ENCODE results near the gene MTCH1.

MTCH1 gene

DNA sequence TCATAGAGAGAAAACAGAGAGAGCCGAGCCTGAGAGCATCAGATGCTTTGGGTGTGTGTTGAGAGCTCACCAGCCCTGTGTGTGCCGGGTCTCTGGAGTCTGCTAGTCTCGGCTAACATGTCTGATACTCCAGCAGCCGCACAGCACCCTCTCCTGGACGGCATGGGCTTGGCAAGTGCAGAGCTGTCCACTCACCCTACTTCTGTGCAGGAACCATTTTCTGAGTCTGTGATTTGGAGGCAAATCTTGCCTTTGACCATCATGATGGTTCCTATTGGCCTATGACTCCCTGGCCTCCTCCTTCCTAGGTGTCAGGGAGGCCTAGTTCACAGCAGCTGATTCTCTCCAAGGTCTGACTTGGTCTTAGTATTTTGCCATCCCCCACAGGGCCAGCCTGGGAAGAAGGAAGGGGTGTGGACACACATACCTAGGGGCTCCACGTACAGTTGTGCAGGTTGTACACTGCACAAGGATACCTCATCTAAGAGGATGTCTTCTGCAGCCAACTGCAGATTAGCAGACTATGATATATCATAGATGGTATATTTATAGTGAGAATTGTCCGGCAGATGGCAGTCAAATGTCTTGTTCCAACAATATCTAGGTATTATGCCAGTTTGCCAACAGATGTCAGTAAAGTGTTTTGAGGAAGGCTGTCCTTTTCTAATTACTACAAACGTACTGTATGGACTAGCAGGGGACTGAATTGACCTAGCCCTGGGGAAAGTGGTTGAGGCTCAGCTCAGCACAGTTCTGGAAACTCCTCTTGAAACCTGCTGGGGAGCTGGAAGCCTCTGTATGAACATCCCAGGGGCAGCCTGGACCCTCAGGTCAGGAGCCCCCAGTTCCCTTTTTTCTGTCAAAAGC, 32.4 kb upstream of the MTCH1 start:
- in situ Hi-C loops (cut with MboI; ENCODE audit: low pct_unique_long_range_greater_than_20kb, low sequenced_read_pairs) = no loop called here
- DNase-seq = peak; percentile 88

DNA sequence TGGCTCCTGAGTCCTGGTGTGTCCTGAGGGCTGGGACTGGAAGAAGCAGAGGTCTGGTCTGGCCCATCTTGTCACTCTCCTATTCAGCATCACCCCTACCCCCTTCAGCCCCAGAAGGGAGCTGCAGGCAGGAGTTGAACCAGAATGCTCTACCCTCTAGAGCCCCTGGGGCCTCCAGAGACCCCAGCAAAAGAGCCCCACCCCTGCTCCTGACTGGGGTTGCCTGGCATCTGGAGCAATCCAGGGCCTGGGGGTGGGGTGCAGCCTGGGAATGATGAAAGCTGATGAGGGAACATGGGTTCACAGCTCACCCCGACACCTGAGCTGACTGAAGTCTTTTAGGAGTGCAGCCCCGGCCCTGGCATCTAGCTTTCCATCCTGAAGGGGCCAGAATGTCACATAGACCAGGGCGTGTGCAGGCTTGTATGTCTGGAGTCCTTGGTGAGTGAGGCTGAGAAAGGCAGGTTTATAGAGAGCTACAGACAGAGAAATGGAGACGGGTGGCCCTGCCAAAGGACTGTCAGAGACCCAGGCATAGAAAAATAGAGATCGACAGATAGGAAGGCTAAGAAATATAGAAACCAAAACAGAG, 31.7 kb upstream of the MTCH1 start:
- in situ Hi-C loops (cut with MboI; ENCODE audit: low pct_unique_long_range_greater_than_20kb, low sequenced_read_pairs) = no loop called here
- DNase-seq = no peak

DNA sequence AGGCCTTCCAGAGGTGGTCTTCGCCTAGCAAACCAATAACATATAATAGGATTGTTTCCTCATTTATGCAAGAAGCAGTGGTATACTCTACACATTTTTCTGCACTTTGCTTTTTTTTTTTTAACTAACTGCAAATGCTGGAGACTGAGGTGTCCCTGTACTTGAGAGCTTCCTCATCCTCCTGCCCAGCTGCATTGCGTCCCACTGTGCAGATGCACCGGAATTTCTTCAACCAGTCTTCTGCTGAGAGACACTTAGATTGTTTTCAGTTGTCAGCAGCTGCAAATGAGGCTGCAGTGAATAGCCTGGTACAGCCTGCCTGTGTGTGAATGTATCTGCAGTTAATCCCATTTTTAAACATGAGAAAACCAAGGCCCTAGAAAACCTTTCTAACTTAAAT, 31.0 kb upstream of the MTCH1 start:
- in situ Hi-C loops (cut with MboI; ENCODE audit: low pct_unique_long_range_greater_than_20kb, low sequenced_read_pairs) = no loop called here
- no peak for DNase-seq

DNA sequence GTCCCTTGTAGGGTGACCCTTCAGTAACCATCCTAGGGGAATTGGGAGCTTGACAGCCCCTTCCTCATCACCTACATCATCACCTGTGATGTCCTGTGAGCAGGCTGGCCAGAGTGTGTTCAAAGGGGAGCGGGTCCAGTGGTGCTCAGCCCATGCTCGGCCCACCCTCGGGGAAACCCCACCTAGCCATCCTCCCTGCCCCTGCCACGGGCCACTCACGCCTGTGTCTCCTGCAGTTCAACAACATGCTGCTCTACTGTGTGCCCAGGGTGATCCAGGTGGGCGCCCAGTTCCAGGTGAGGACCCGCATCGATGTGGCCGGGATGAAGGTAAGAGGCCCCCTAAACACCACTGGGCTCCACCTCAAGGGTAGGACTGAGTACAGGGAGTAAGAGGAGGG, 29.5 kb upstream of the MTCH1 start:
- in situ Hi-C loops (cut with MboI; ENCODE audit: low pct_unique_long_range_greater_than_20kb, low sequenced_read_pairs) = no loop called here
- no peak for DNase-seq

DNA sequence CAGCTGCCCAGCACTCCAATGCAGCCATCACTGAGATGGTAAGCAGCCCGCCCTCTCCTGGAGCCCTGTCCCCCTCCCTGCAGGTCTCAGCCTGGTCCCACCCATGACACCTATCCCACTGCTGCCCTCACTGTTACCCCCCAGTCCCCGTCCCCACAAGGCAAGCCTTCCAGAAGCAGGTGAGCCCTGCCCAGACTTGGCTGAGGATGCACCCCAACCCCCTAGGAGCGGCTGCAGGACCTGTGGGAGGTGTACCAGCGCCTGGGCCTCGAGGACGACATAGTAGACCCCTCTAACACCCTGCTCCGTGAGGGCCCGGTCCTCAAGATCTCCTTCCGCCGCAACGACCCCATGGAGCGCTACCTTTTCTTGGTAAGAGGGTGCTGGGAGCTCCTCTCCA, 28.7 kb upstream of the MTCH1 start:
- in situ Hi-C loops (cut with MboI; ENCODE audit: low pct_unique_long_range_greater_than_20kb, low sequenced_read_pairs) = no loop called here
- no peak for DNase-seq

DNA sequence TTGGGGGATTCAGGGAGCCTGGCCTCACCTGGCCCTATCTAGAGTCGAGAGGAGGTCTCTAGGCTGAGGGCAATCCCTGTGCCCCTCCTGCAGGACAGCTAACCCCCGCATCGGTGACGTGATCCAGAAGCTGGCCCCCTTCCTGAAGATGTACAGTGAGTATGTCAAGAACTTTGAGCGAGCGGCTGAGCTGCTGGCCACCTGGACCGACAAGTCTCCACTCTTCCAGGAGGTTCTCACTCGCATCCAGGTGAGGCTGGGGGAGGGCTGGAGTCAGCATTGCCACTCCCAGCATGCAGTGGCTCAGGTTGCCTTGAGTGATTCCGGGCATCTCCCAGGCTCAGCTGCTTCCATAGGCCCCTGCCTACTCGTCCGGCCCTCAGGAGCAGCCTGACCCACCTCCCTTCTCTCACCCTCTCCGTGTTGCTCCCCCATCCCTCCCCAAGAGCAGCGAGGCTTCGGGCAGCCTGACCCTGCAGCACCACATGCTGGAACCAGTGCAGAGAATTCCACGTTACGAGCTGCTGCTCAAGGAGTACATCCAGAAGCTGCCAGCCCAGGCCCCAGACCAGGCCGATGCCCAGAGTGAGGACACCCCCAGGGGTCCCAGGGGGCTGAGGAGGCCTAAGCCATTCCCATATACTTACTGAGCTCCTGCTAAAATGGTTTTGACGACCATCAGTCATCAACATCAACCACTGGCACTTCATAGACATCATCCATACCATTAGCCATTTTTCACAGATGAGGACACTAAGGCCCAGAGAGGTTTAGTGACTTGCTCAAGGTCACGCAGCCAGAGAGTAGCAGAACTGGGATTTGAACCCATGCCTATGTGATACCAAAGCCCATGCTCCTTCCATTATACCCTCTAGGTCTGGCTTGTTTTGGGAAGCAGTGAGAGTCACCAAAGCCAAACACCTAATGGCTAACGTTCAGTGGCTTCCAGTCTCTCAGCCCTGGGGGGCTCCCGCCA, 27.8 kb upstream of the MTCH1 start:
- in situ Hi-C loops (cut with MboI; ENCODE audit: low pct_unique_long_range_greater_than_20kb, low sequenced_read_pairs) = no loop called here
- DNase-seq = no peak

DNA sequence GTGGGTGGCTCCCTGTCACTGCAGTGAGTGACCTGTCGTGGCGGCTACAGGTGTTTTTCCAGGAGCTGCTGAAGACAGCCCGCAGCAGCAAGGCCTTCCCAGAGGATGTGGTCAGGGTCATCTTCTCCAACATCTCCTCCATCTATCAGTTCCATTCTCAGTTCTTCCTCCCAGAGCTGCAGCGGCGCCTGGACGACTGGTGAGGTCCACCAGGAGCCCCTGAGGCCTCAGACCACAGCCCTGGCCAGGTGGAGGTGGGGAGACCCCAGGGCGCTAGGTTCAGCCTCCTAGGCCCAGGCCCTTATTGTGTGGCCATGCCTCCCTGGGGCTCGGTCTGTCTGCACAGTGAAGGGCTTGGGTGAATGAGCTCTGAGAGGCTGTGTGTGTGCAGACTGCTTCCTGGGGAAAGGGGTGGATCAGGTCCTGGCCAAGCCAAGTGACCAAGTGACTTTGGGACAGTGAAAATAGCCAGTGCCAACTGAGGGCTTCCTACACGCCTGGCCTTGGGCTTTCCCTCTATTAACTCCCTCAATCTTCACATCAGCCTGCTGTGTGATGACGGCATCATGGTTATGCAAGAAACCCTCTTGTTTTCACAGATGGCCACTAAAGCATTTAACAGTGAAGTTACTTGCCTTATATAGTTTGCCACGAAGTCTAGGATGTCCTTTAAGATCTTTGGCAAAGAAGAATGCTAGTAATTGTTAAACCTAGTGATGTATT, 25.8 kb upstream of the MTCH1 start:
- no peak for DNase-seq
- in situ Hi-C loops (cut with MboI; ENCODE audit: low pct_unique_long_range_greater_than_20kb, low sequenced_read_pairs) = no loop called here

DNA sequence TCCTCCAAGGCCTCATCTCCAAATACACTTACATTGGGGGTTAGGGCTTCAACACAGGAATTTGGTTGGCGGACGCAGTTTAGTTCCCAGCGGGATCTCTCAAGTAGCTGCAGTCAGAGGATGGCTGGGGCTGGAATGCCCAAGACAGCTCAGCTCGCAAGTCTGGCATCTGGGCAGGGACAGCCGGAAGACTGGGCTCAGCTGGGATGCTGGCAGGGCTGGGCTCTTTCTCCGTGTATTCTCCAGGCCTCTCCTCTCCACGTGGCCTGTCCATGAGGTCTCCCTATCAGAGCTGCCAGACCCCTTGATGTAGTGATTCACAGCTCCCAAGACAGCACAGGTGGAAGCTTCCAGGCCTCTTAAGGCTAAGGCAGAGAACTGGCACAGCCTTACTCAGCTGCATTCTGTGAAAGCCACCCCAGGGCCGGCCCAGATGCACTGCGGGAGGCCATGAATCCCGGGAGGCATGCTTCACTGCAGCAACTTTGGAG, 24.5 kb upstream of the MTCH1 start:
- no peak for DNase-seq
- in situ Hi-C loops (cut with MboI; ENCODE audit: low pct_unique_long_range_greater_than_20kb, low sequenced_read_pairs) = no loop called here

DNA sequence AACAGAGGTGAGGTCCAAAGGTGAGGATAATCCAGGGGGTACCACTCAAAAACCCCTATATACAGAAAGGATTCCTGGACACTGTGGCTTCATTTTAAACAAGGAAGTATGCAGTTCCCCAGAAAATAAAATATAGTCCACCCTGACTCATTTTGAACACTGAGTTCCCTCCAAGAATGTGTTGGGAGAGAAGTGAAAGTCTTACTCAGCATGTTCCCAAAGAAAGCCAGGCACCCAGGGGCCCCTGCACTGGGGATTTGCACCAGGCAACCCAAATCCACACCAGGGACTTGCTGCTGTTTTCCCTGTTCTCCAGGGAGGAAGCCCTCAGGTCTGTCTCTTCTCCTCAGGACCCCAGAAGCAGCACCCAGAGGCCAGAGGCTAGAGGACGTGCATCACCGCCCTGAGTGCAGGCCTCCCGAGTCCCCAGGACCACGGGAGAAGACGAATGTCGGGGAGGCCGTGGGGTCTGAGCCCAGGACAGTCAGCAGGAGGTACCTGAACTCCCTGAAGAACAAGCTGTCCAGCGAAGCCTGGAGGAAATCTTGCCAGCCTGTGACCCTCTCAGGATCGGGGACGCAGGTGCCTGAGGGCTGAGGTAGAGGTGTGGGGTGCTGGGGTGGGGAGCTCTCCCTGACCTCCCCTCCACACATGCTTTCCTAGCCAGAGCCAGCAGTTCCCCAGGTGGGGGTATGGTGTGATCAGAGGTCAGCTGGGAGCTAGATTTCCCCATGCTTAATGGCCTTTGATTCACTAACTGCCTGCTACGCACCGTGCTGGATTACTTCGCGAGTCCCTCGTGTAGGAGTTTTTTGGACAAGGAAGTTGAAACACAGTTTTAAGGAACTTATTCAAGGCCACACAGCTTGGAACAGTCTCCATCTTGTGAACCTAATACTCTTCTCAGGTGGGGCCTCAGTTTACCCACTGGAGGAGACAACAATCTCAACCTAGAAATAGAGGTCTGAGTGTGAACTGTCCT, 22.8 kb upstream of the MTCH1 start:
- in situ Hi-C loops (cut with MboI; ENCODE audit: low pct_unique_long_range_greater_than_20kb, low sequenced_read_pairs) = loop anchor here (10.0 kb wide), 1 partner anchor 234 kb away; no protein-coding TSS in a partner anchor
- no peak for DNase-seq

DNA sequence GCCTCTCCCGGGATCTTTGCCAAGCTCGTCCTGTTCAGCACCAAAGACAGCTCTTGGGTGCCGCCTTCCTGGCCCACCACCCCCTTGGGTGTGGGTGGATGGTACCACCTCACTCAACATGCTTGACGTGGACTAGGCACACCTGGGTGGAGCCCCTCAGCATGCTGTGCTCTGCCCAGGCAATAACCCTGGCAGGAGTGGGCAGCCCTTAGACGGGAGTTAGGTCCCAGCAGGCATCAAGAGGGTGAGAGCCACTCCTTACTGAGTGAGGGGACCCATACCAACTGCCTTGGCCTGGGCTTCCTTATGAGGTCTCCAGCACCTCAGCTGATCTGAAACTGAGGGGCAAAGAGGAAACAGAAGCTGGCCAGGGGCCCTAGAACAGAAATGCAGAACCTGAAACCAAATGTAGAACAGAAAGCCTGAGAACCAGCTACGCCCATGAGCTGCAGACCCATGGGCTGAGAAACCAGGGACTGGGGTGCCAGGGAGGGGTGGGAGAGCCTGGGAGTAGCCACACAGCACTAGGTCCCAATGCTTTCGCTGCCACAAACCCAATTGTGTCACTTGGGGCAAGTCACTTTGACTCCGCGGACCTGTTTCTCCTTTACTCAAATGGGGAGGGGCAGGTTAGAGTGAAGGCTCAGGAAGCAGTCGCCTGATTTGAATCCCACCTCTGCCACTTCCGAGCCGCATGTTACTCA, 21.5 kb upstream of the MTCH1 start:
- in situ Hi-C loops (cut with MboI; ENCODE audit: low pct_unique_long_range_greater_than_20kb, low sequenced_read_pairs) = loop anchor here (10.0 kb wide), 1 partner anchor 233 kb away; no protein-coding TSS in a partner anchor
- no peak for DNase-seq

DNA sequence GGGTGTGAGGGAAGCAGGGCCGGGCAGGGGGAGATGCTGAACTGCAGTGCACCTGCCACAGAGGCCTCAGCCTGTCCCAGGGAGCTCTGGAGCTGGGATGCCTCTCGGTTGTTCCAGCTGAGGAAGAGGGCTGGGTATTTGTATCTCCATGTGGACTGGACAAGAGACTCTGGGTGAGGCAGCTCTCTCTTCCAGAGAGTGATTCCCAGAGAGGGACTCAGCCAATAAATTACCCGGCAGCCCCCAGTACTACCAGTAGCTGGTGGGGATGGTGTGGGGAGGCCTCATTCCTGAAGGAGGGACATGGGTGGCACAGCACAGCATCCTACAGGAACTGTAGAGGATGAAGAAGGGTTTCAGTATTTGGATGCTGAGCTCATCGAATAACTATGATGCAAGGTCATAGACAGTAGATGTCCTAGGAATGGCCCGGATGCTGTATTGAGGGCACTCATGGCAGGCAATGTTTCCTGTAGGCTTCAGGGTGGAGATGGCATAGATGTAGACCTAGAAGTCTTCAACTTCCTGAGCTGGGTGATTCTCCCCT, 20.9 kb upstream of the MTCH1 start:
- in situ Hi-C loops (cut with MboI; ENCODE audit: low pct_unique_long_range_greater_than_20kb, low sequenced_read_pairs) = loop anchor here (10.0 kb wide), 1 partner anchor 232 kb away; no protein-coding TSS in a partner anchor
- DNase-seq = no peak

DNA sequence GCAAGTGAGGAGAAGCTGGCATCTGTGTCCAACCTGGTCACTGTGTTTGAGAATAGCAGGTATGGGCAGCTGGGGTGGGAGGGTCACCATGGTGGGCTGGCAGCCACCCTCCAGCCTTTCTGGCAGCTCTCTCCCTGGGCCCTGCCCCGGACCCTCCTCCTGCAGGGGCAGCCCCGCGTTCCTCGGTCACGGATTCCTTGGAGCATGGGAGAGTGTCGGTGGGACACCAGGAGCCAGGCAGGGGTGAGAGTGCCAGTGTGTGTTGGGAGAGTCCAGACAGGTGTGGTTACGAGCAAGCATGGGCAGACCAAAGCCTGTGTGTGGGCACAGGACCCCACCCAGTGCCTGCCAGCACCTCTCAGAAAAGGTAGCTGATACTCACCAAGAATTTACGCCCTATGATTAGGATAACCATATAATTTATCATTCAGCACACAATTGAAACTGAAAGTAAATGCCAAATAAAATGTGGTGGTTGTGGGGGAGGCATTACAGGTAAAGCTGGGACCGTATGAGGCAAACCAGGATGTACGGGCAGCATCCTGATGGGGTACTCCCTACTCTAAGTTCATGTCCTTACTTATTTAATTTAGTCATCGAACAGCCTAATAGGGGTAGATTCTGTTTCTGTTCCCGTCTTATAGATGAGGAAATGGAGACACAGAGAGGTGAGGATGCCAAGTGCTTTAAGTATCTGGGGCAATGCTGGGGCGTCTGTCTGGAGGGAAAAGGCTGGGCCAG, 20.0 kb upstream of the MTCH1 start:
- in situ Hi-C loops (cut with MboI; ENCODE audit: low pct_unique_long_range_greater_than_20kb, low sequenced_read_pairs) = loop anchor here (10.0 kb wide), 1 partner anchor 231 kb away; no protein-coding TSS in a partner anchor
- no peak for DNase-seq

DNA sequence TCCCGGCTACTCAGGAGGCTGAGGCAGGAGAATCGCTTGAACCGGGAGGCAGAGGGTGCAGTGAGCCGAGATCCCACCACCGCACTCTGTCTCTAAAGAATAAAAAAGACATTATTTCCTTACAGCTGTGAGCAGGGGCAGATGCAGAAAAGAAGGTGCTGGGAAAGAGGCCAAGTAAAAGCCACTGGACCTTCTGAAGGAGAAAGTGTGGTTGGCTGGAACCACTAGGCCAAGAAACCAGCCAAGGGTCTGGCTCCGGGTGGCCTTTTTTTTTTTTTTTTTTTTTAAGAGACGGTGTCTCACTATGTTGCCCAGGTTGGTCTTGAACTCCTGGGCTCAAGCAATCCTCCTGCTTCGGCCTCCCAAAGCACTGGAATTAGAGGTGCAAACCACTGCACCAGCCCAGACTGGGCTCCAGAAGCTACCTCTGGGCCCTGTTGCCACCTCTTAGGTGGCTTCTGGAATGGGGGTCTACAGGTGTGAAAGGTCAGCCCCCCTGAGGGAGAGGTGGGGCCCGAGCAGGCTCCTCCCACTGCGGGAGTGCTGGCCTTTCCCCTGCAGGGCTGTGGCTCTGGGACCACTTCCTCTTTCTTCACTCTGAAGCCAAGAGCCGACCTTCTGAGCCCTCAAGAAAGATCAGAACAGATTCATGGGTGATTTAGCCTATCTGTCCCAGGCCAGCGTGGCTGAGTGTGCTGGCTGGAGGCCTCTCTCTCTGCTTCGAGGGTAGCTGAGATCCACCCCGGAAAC, 19.2 kb upstream of the MTCH1 start, which contains the start of gene FGD2:
TSS of gene FGD2 (plus strand) at position 595 of the 750 bp plus-strand sequence. CDS start 163 bp downstream, outside the sequence.
- DNase-seq = peak; percentile 70
- in situ Hi-C loops (cut with MboI; ENCODE audit: low pct_unique_long_range_greater_than_20kb, low sequenced_read_pairs) = loop anchor here (10.0 kb wide), 1 partner anchor 230 kb away; no protein-coding TSS in a partner anchor

DNA sequence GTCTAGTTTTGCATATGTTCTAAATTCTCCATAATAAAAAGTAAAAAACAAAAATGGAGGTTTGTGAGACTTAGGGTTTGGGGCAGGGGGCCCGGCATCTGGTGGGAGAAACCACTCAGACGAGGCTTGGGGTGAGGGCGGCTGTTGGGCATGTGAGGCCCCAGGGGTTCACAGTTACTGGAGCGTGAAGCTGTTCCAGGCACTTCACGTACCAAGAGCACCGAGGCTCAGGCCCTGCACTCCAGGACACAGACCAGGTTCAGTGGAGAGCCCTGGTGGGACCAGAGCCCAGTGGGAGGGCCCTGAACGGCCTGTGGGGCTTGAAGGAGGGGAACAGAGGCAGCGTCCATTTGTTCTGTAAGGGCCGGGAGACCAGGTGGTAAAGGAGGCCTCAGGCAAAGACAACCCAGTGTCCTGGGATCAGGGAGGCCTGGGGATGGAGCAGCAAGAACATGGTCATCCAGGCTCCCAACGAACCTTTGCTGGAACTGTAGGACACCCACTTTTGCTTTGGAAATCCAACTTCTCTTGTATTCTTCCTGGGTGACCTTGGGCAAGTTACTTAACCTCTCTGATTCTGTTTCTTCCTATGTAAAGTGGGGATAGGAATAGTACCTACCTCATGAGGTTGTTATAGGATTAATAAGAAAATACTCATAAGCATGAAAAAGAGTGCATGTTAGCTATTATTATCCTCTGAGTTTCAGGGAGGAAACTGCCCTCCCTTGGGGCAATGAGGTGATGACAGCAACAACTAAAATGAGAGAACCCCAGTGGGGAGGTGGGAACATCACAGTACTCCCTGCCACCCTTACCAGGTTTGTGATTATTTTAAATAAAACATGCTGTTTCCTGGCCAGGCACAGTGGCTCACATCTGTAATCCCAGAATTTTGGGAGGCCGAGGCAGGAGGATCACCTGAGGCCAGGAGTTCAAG, 18.3 kb upstream of the MTCH1 start:
- in situ Hi-C loops (cut with MboI; ENCODE audit: low pct_unique_long_range_greater_than_20kb, low sequenced_read_pairs) = loop anchor here (10.0 kb wide), 1 partner anchor 230 kb away; no protein-coding TSS in a partner anchor
- DNase-seq = no peak

Measured in KBM-7 (cell line).